Liver (tissue), 9 donors: Measurements from ENCODE around the gene BRMS1L. TPM values are rescaled to one million over a fixed set of nuclear protein-coding genes. Genes with fewer than 3 reads are reported as not detected.

Source experiments
- DNase-seq: peaks from one replicate; pipeline ENCODE4 v3.0.0-alpha.2; 2017; ENCODE audit warnings: low spot score
- H3K27ac ChIP-seq, 2 donors: one replicate each; pipeline ENCODE4 v1.7.0; 2013; ENCODE audit warnings: inconsistent platforms in 2 of 2, low read length in 2 of 2, control low read depth in 1 of 2, low read depth in 1 of 2, mild to moderate bottlenecking in 1 of 2
- H3K27me3 ChIP-seq, 4 donors: one replicate each; pipeline versions ENCODE4 v1.6.1 to v1.7.0; 2013; ENCODE audit warnings: low read length in 3 of 4, inconsistent platforms in 1 of 4, mild to moderate bottlenecking in 1 of 4, moderate library complexity in 1 of 4; ENCODE audit not compliant: control insufficient read depth in 4 of 4, insufficient read depth in 4 of 4
- H3K36me3 ChIP-seq, 4 donors: one replicate each; pipeline versions ENCODE4 v1.6.1 to v1.7.0; 2013; ENCODE audit warnings: low read length in 3 of 4, mild to moderate bottlenecking in 3 of 4, low read depth in 1 of 4, moderate library complexity in 1 of 4; ENCODE audit not compliant: control insufficient read depth in 4 of 4, insufficient read depth in 3 of 4
- H3K4me1 ChIP-seq, 4 donors: one replicate each; pipeline versions ENCODE4 v1.6.1 to v1.7.0; 2013; ENCODE audit warnings: low read length in 3 of 4, mild to moderate bottlenecking in 3 of 4, moderate library complexity in 1 of 4; ENCODE audit not compliant: control insufficient read depth in 4 of 4, insufficient read depth in 4 of 4
- H3K4me3 ChIP-seq, 3 donors: one replicate each; pipeline versions ENCODE4 v1.6.1 to v1.7.0; 2013; ENCODE audit warnings: low read length in 3 of 3, control low read depth in 1 of 3, low read depth in 1 of 3, mild to moderate bottlenecking in 1 of 3
- H3K9ac ChIP-seq, 2 donors: one replicate each; pipeline ENCODE4 v1.7.0; 2013; ENCODE audit warnings: low read length in 2 of 2, mild to moderate bottlenecking in 2 of 2, moderate library complexity in 2 of 2, control low read depth in 1 of 2, low read depth in 1 of 2
- H3K9me3 ChIP-seq, 4 donors: one replicate each; pipeline versions ENCODE4 v1.6.1 to v1.7.0; 2013; ENCODE audit warnings: low read length in 3 of 4; ENCODE audit not compliant: control insufficient read depth in 4 of 4
- ATF3 ChIP-seq: IDR thresholded peaks from 2 replicates; pipeline ENCODE4 v1.6.1; 2016; ENCODE audit warnings: antibody characterized with exemption
- CTCF ChIP-seq: fragments of 150-350 bp; IDR thresholded peaks from 2 replicates; pipeline ENCODE4 v1.5.1; 2017; ENCODE audit warnings: improper control_type of control experiment, low read depth, low read length; ENCODE audit not compliant: missing input control
- EGR1 ChIP-seq, 2 donors: IDR thresholded peaks; 2 replicates each; pipeline ENCODE4 v1.6.1; 2016 to 2018; ENCODE audit warnings: antibody characterized with exemption in 2 of 2, low read depth in 2 of 2
- FOXA1 ChIP-seq: IDR thresholded peaks from 2 replicates; pipeline ENCODE4 v1.6.1; 2016; ENCODE audit warnings: antibody characterized with exemption
- FOXA2 ChIP-seq: IDR thresholded peaks from 2 replicates; pipeline ENCODE4 v1.6.1; 2016; ENCODE audit warnings: antibody characterized with exemption
- GABPA ChIP-seq, 2 donors: IDR thresholded peaks in 1 of 2; conservative IDR thresholded peaks in 1 of 2; 2 replicates each; pipeline ENCODE4 v1.6.1; 2016; ENCODE audit warnings: antibody characterized with exemption in 2 of 2, mild to moderate bottlenecking in 1 of 2, moderate library complexity in 1 of 2
- HNF4A ChIP-seq, 2 donors: conservative IDR thresholded peaks; 2 replicates each; pipeline ENCODE4 v1.6.1; 2016; ENCODE audit warnings: antibody characterized with exemption in 2 of 2, mild to moderate bottlenecking in 2 of 2
- MAX ChIP-seq: IDR thresholded peaks from 2 replicates; pipeline ENCODE4 v1.6.1; 2016; ENCODE audit warnings: antibody characterized with exemption
- NR2F2 ChIP-seq: IDR thresholded peaks from 2 replicates; pipeline ENCODE4 v1.6.1; 2016; ENCODE audit warnings: antibody characterized with exemption
- RAD21 ChIP-seq, 2 donors: IDR thresholded peaks; 2 replicates each; pipeline ENCODE4 v1.6.1; 2016; ENCODE audit warnings: antibody characterized with exemption in 2 of 2, mild to moderate bottlenecking in 2 of 2
- REST ChIP-seq: IDR thresholded peaks from 2 replicates; pipeline ENCODE4 v1.6.1; 2016; ENCODE audit warnings: antibody characterized with exemption, mild to moderate bottlenecking
- RXRA ChIP-seq, 2 donors: IDR thresholded peaks; 2 replicates each; pipeline ENCODE4 v1.6.1; 2017 to 2018; ENCODE audit warnings: antibody characterized with exemption in 2 of 2, mild to moderate bottlenecking in 1 of 2
- TAF1 ChIP-seq: conservative IDR thresholded peaks from 2 replicates; pipeline ENCODE4 v1.6.1; 2016; ENCODE audit warnings: antibody characterized with exemption, mild to moderate bottlenecking
- YY1 ChIP-seq: IDR thresholded peaks from 2 replicates; pipeline ENCODE4 v1.6.1; 2016; ENCODE audit warnings: antibody characterized with exemption, mild to moderate bottlenecking
- ZBTB33 ChIP-seq: IDR thresholded peaks from 2 replicates; pipeline ENCODE4 v1.6.1; 2016; ENCODE audit warnings: antibody characterized with exemption
- WGBS: extraction: QIAGEN DNeasy Blood & Tissue Kit; methylation state at CpG from one replicate; pipeline ENCODE4 v1.1.7; 2013; 5-methylcytosine and 5-hydroxymethylcytosine counted together
- polyA plus RNA-seq, 2 donors: library from polyadenylated mRNA; stranded (reverse) in 1 of 2; unstranded in 1 of 2; fragments of 200-250 nt in 1 of 2; fragments of >200 nt in 1 of 2; fragmentation: Nextera tagmentation in 1 of 2; extraction: Ambion mirVana in 1 of 2; gene quantifications; one replicate each; pipeline versions ENCODE4 v1.2.1 to v1.2.3, GENCODE V29; 2013 to 2015
- total RNA-seq, 2 donors: library from RNA; depleted of rRNA; stranded (reverse); fragments of >200 nt; gene quantifications; one replicate each; pipeline ENCODE4 v1.2.3, GENCODE V29; 2014
- donor health status: healthy.
- donor health status: healthy.
- donor health status: healthy.
- donor health status: healthy.
- donor health status: healthy.

BRMS1L gene
- total and polyA plus RNA-seq, 4 donors = 2.7 to 3.7 (median 3.4) TPM

- TF ChIP-seq ATF3 = no peak
- TF ChIP-seq TAF1 = no peak
Observed at GRCh38 chr14:35900741-35901140, 74.6 kb downstream of the BRMS1L start (continued).

- Histone ChIP-seq H3K9ac (no peak overlapping the region), H3K4me1 (no peaks in the 10 kb centered on the region), H3K9me3 (no peaks in the 10 kb centered on the region), H3K4me3 (no peak overlapping the region), H3K27ac (no peak overlapping the region), H3K36me3 (no peaks in the 10 kb centered on the region), H3K27me3 (no peaks in the 10 kb centered on the region)
- DNase-seq = no peak
- TF ChIP-seq MAX (no peak), FOXA1 (no peak), YY1 (no peak), EGR1 (IDR thresholded peaks at IDR 0.05; ENCODE audit: low read depth in 2 of 2) (no peak), RAD21 (IDR thresholded peaks at IDR 0.05) (no peak), FOXA2 (no peak), ATF3 (no peak), REST (no peak), CTCF (no peak), ZBTB33 (no peak), TAF1 (no peak), HNF4A (conservative IDR thresholded peaks at IDR 0.05) (no peak), GABPA (IDR thresholded peaks at IDR 0.05 in 1 of 2, conservative IDR thresholded peaks at IDR 0.05 in 1 of 2) (no peak), NR2F2 (no peak), RXRA (IDR thresholded peaks at IDR 0.05) (no peak)
- 88% methylated on average over 4 of the region's 4 CpGs for WGBS
Observed at GRCh38 chr14:35909665-35910064, 83.5 kb downstream of the BRMS1L start.
